Thymus (tissue), 11 donors: ENCODE results near the gene FOXO1. TPM values are rescaled to one million over a fixed set of nuclear protein-coding genes. Genes with fewer than 3 reads are reported as not detected.

ENCODE experiments used
- DNase-seq, 9 donors: peaks; one replicate each; pipeline ENCODE4 v3.0.0-alpha.2; 2013; ENCODE audit warnings: low spot score in 9 of 9, low read depth in 6 of 9, missing footprints in 1 of 9
- H3K27ac ChIP-seq, 2 donors: one replicate each; pipeline ENCODE4 v1.5.1; 2013; ENCODE audit warnings: control low read depth in 1 of 2, low read depth in 1 of 2, low read length in 1 of 2, mild to moderate bottlenecking in 1 of 2, moderate library complexity in 1 of 2
- H3K27me3 ChIP-seq, 2 donors: one replicate each; pipeline ENCODE4 v1.5.1; 2013; ENCODE audit warnings: low read length in 1 of 2; ENCODE audit not compliant: control insufficient read depth in 2 of 2, insufficient read depth in 1 of 2
- H3K36me3 ChIP-seq, 2 donors: one replicate each; pipeline ENCODE4 v1.5.1; 2013; ENCODE audit warnings: low read length in 1 of 2, mild to moderate bottlenecking in 1 of 2, moderate library complexity in 1 of 2; ENCODE audit not compliant: control insufficient read depth in 2 of 2, insufficient read depth in 2 of 2
- H3K4me1 ChIP-seq, 2 donors: one replicate each; pipeline ENCODE4 v1.5.1; 2013; ENCODE audit warnings: low read length in 2 of 2; ENCODE audit not compliant: control insufficient read depth in 2 of 2, insufficient read depth in 2 of 2
- H3K4me3 ChIP-seq, 2 donors: one replicate each; pipeline ENCODE4 v1.5.1; 2013; ENCODE audit warnings: low read length in 2 of 2, control low read depth in 1 of 2, mild to moderate bottlenecking in 1 of 2
- H3K9me3 ChIP-seq, 2 donors: one replicate each; pipeline ENCODE4 v1.5.1; 2013; ENCODE audit warnings: low read length in 1 of 2, mild to moderate bottlenecking in 1 of 2; ENCODE audit not compliant: control insufficient read depth in 2 of 2, insufficient read depth in 1 of 2
- WGBS: extraction: QIAGEN DNeasy Blood & Tissue Kit; methylation state at CpG from one replicate; pipeline ENCODE4 v1.1.7; 2013; 5-methylcytosine and 5-hydroxymethylcytosine counted together
- polyA plus RNA-seq: library from polyadenylated mRNA; stranded (reverse); fragments of 200-250 nt; gene quantifications from one replicate; pipeline ENCODE4 v1.2.3, GENCODE V29; 2013
- total RNA-seq: library from RNA; stranded (reverse); fragments of 120-200 nt; gene quantifications from one replicate; pipeline ENCODE4 v1.2.4, GENCODE V29; 2013
- donor health status: healthy.

Gene FOXO1
- total and polyA plus RNA-seq, 2 donors = 8.7 to 17.2 TPM

- H3K27me3 ChIP-seq = no peaks in the 10 kb centered on the region
- H3K4me1 ChIP-seq = peaks cover 7 to 10% of the 10 kb centered on the region in 2 donors
- no peak overlapping the region for H3K27ac ChIP-seq
- no peak for DNase-seq
- H3K36me3 ChIP-seq = no peaks in the 10 kb centered on the region
- no peak overlapping the region for H3K4me3 ChIP-seq
- no peaks in the 10 kb centered on the region for H3K9me3 ChIP-seq
- 92% methylated on average over 3 of the region's 3 CpGs for WGBS
Measured at GRCh38 chr13:40611004-40611403, 55.4 kb downstream of the FOXO1 start.

GRCh38 chr13:40609972-40610726 is 56.3 kb downstream of the FOXO1 start:
- no peak for DNase-seq
- 93% methylated on average over 9 of the region's 9 CpGs for WGBS
- no peak overlapping the region for H3K4me3 ChIP-seq
- H3K9me3 ChIP-seq = no peaks in the 10 kb centered on the region
- no peaks in the 10 kb centered on the region for H3K27me3 ChIP-seq
- H3K36me3 ChIP-seq = no peaks in the 10 kb centered on the region
- no peak overlapping the region for H3K27ac ChIP-seq
- peaks cover 7 to 10% of the 10 kb centered on the region in 2 donors for H3K4me1 ChIP-seq

- no peak overlapping the region for H3K27ac ChIP-seq
- no peak for DNase-seq
- no peaks in the 10 kb centered on the region for H3K9me3 ChIP-seq
- no peaks in the 10 kb centered on the region for H3K36me3 ChIP-seq
- WGBS = 95% methylated on average over 1 of the region's 1 CpG
- H3K4me1 ChIP-seq = peaks cover under 1 to 2% of the 10 kb centered on the region in 2 donors
- H3K4me3 ChIP-seq = no peak overlapping the region
- H3K27me3 ChIP-seq = no peaks in the 10 kb centered on the region
Measured at GRCh38 chr13:40608308-40608707, 58.1 kb downstream of the FOXO1 start.

GRCh38 chr13:40605573-40605972 is 60.9 kb downstream of the FOXO1 start:
- Histone ChIP-seq H3K4me1 (no peaks in the 10 kb centered on the region), H3K9me3 (no peaks in the 10 kb centered on the region), H3K4me3 (no peak overlapping the region), H3K27me3 (no peaks in the 10 kb centered on the region), H3K36me3 (no peaks in the 10 kb centered on the region), H3K27ac (no peak overlapping the region)
- WGBS = 95% methylated on average over 5 of the region's 5 CpGs
- DNase-seq = no peak

DNA sequence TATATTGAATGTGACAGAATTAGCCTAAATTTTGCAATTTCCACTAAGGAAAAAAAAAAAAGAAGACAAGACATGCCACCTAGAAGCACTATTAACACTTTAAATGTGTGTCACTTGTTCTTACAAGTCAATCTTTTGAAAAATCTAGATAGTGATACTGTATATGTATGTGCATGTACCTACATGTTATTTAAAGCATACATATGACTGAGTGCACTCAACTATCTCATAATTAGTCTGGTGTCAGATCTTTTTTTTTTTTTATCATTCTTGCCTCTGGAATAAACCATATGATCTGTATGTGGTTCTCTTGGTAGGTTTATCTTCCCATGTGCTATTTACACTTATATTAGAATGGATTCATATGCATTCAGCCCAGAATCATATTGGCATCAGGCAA is 62.3 kb downstream of the FOXO1 start:
- H3K4me1 ChIP-seq = peaks cover 0 to 7% of the 10 kb centered on the region in 2 donors

GRCh38 chr13:40600149-40600751 is 66.2 kb downstream of the FOXO1 start:
- H3K4me1 ChIP-seq = peaks cover 2 to 13% of the 10 kb centered on the region in 2 donors
- WGBS = 90% methylated on average over 5 of the region's 5 CpGs

More for the DNA sequence above, 62.3 kb downstream of the FOXO1 start:
- Histone ChIP-seq H3K4me3 (no peak overlapping the region), H3K27me3 (no peaks in the 10 kb centered on the region), H3K36me3 (no peaks in the 10 kb centered on the region), H3K27ac (no peak overlapping the region), H3K9me3 (no peaks in the 10 kb centered on the region)
- DNase-seq = no peak

DNA sequence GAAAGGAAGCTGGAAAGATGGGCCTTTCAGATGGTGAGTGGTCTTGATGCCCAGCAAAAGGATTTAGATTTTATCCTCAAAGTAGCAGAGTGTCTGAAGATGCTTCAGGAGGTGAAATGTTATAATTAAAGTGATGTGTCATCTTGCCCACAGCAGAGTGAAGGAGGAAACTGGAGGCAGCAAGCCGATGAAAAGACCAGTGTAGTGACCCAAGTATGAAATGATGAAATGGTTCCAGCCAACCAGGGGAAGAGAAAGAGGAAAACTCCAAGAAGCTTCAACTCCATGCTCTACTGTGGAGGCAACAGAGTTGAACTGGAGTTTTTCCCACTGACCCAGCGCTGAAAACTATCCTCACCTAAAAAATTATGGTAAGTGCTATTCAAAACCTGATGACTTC is 66.7 kb downstream of the FOXO1 start:
- no peak for DNase-seq
- Histone ChIP-seq H3K9me3 (no peaks in the 10 kb centered on the region), H3K4me3 (no peak overlapping the region), H3K4me1 (peaks cover 2 to 13% of the 10 kb centered on the region in 2 donors), H3K36me3 (no peaks in the 10 kb centered on the region), H3K27me3 (no peaks in the 10 kb centered on the region), H3K27ac (no peak overlapping the region)
- WGBS = 90% methylated on average over 2 of the region's 2 CpGs

More at GRCh38 chr13:40600149-40600751, 66.2 kb downstream of the FOXO1 start:
- no peak overlapping the region for H3K27ac ChIP-seq
- no peak overlapping the region for H3K4me3 ChIP-seq
- no peak for DNase-seq
- H3K36me3 ChIP-seq = no peaks in the 10 kb centered on the region
- no peaks in the 10 kb centered on the region for H3K9me3 ChIP-seq
- H3K27me3 ChIP-seq = no peaks in the 10 kb centered on the region

GRCh38 chr13:40599124-40599523 is 67.3 kb downstream of the FOXO1 start:
- Histone ChIP-seq H3K27me3 (no peaks in the 10 kb centered on the region), H3K4me1 (peaks cover 2 to 13% of the 10 kb centered on the region in 2 donors), H3K4me3 (no peak overlapping the region), H3K36me3 (no peaks in the 10 kb centered on the region), H3K9me3 (no peaks in the 10 kb centered on the region), H3K27ac (no peak overlapping the region)
- no peak for DNase-seq
- whole genome bisulfite sequencing = 93% methylated on average over 5 of the region's 5 CpGs

- Histone ChIP-seq H3K9me3 (no peaks in the 10 kb centered on the region), H3K36me3 (no peaks in the 10 kb centered on the region), H3K27me3 (no peaks in the 10 kb centered on the region), H3K4me3 (no peak overlapping the region), H3K4me1 (peaks cover 2 to 13% of the 10 kb centered on the region in 2 donors), H3K27ac (no peak overlapping the region)
- WGBS = 97% methylated on average over 1 of the region's 1 CpG
- no peak for DNase-seq
Measured at GRCh38 chr13:40598569-40598968, 67.9 kb downstream of the FOXO1 start.
